Keratinocyte (primary cell): Measurements from ENCODE around the gene PSMB2. TPM values are rescaled to one million over a fixed set of nuclear protein-coding genes. Genes with fewer than 3 reads are reported as not detected.
A peak's percentile ranks its signal among the peaks of the same experiment; 100 is the strongest.

ENCODE experiments used
- DNase-seq: peaks from one replicate; pipeline ENCODE4 v3.0.0-alpha.2; 2011; ENCODE audit warnings: low read depth, missing footprints, low spot score
- FAIRE-seq: peaks from 2 replicates; lab custom pipeline; 2011; peaks lifted over from hg19 to GRCh38; lab: Jason Lieb, UNC
- H2AFZ ChIP-seq: 2 replicates; pipeline ENCODE4 v1.6.0; 2012; ENCODE audit warnings: low read length, control low read depth, inconsistent platforms; ENCODE audit not compliant: control insufficient read depth
- H3K27ac ChIP-seq: 2 replicates; pipeline ENCODE4 v1.5.1; 2011; ENCODE audit warnings: low read length; ENCODE audit not compliant: control insufficient read depth, insufficient read depth
- H3K27me3 ChIP-seq: 3 replicates; pipeline ENCODE4 v1.6.0; 2011; ENCODE audit warnings: low read length; ENCODE audit not compliant: control insufficient read depth, insufficient read depth; ENCODE audit errors: extremely low read depth
- H3K36me3 ChIP-seq, 2 experiments: 2 replicates in 1 of 2; 3 replicates in 1 of 2; pipeline ENCODE4 v1.5.1; 2011; ENCODE audit warnings: low read length in 2 of 2, mild to moderate bottlenecking in 1 of 2; ENCODE audit not compliant: control insufficient read depth in 2 of 2, insufficient read depth in 2 of 2; ENCODE audit errors: extremely low read depth in 1 of 2
- H3K4me1 ChIP-seq: 3 replicates; pipeline ENCODE4 v1.5.1; 2011; ENCODE audit warnings: low read length; ENCODE audit not compliant: control insufficient read depth, insufficient read depth; ENCODE audit errors: extremely low read depth
- H3K4me2 ChIP-seq: 3 replicates; pipeline ENCODE4 v1.6.0; 2011; ENCODE audit warnings: low read depth, low read length; ENCODE audit not compliant: control insufficient read depth, insufficient read depth; ENCODE audit errors: extremely low read depth
- H3K4me3 ChIP-seq, 3 experiments: fragments of 200-600 bp in 1 of 3; sonication (generic) in 1 of 3; 2 replicates in 2 of 3; 3 replicates in 1 of 3; pipeline ENCODE4 v1.5.1; 2011 to 2016; ENCODE audit warnings: low read length in 3 of 3, mild to moderate bottlenecking in 3 of 3, control low read depth in 2 of 3, inconsistent platforms in 1 of 3, low read depth in 1 of 3, mixed read lengths in 1 of 3, mixed run types in 1 of 3, moderate library complexity in 1 of 3; ENCODE audit not compliant: control insufficient read depth in 2 of 3, insufficient read depth in 2 of 3; ENCODE audit errors: extremely low read depth in 1 of 3
- H3K79me2 ChIP-seq: 2 replicates; pipeline ENCODE4 v1.6.0; 2012; ENCODE audit warnings: low read length; ENCODE audit not compliant: control insufficient read depth, insufficient read depth
- H3K9ac ChIP-seq: 3 replicates; pipeline ENCODE4 v1.6.0; 2011; ENCODE audit warnings: low read length; ENCODE audit not compliant: control insufficient read depth, insufficient read depth; ENCODE audit errors: extremely low read depth
- H3K9me1 ChIP-seq: 3 replicates; pipeline ENCODE4 v1.6.0; 2011; ENCODE audit warnings: low read length; ENCODE audit not compliant: control insufficient read depth, insufficient read depth; ENCODE audit errors: extremely low read depth
- H3K9me3 ChIP-seq: 2 replicates; pipeline ENCODE4 v1.5.1; 2012; ENCODE audit warnings: low read depth, low read length; ENCODE audit not compliant: control insufficient read depth
- H4K20me1 ChIP-seq: 3 replicates; pipeline ENCODE4 v1.6.0; 2011; ENCODE audit warnings: low read length; ENCODE audit not compliant: control insufficient read depth, insufficient read depth; ENCODE audit errors: extremely low read depth
- CTCF ChIP-seq, 3 experiments: IDR thresholded peaks in 1 of 3; conservative IDR thresholded peaks in 1 of 3; optimal IDR thresholded peaks in 1 of 3; 2 replicates in 2 of 3; 3 replicates in 1 of 3; pipeline versions ENCODE3 to v1.5.1; 2011; ENCODE audit warnings: low read length in 3 of 3, mild to moderate bottlenecking in 3 of 3, moderate library complexity in 2 of 3, control low read depth in 1 of 3, inconsistent platforms in 1 of 3; ENCODE audit not compliant: insufficient read depth in 2 of 3; ENCODE audit errors: extremely low read depth in 1 of 3
- EZH2 ChIP-seq: IDR thresholded peaks from one replicate; pipeline ENCODE4 v1.6.1; 2012; ENCODE audit warnings: inconsistent platforms, mild to moderate bottlenecking, low read length, moderate library complexity
- dilution Hi-C: fragments of 300-500 bp; cut with MboI; formaldehyde crosslinking; loops from one replicate; pipeline ENCODE4 v1.7.0; 2020; ENCODE audit warnings: low sequenced_read_pairs; ENCODE audit not compliant: extremely low pct_ligation_motif_present
- polyA plus RNA-seq, 5 experiments: library from polyadenylated mRNA; depleted of rRNA in 3 of 5; stranded (reverse) in 3 of 5; stranded (forward) in 1 of 5; unstranded in 1 of 5; fragments of >200 nt; gene quantifications; 1 replicate in 1 of 5; 2 replicates in 3 of 5; 3 replicates in 1 of 5; pipeline versions ENCODE4 v1.2.1 to v1.2.3, GENCODE V29; 2011 to 2012; ENCODE audit warnings: missing spikeins in 2 of 5, low read depth in 1 of 5, low replicate concordance in 1 of 5

PSMB2 gene
- polyA plus RNA-seq, 1 donor (not counting 4 experiments of a cell fraction or from before 2014, with no cell fraction given): 108 TPM

GRCh38 chr1:35557611-35558373 is 83.5 kb downstream of the PSMB2 start, which contains the start of gene NCDN:
Gene NCDN, plus strand, starts transcription at chr1:35557799. Its CDS starts 392 bp downstream, at chr1:35558191.
- peaks cover 6% of the 10 kb centered on the region for H3K79me2 ChIP-seq
- dilution Hi-C loops: no loop called here
- H3K4me1 ChIP-seq: peaks cover 54% of the 10 kb centered on the region
- peaks cover 11% of the 10 kb centered on the region for H4K20me1 ChIP-seq
- DNase-seq (peak; percentile 76), FAIRE-seq (peak; percentile 86)
- peaks cover 10 to 22% of the 10 kb centered on the region in 2 experiments for H3K36me3 ChIP-seq
- H3K4me3 ChIP-seq: peak within 1 kb of the TSS; percentile 81 to 90 (median 87)
- H3K27ac ChIP-seq: peak within 1 kb of the TSS; percentile 85
- peak within 1 kb of the TSS; percentile 97 for H3K4me2 ChIP-seq
- H3K9me3 ChIP-seq: no peaks in the 10 kb centered on the region
- TF ChIP-seq EZH2 (no peak), CTCF (optimal IDR thresholded peaks at IDR 0.05 in 1 of 3, IDR thresholded peaks at IDR 0.05 in 1 of 3, conservative IDR thresholded peaks at IDR 0.05 in 1 of 3; ENCODE audit: extremely low read depth in 1 of 3, insufficient read depth in 2 of 3, low read length in 3 of 3) (no peak)
- peak within 1 kb of the TSS; percentile 88 for H3K9ac ChIP-seq
- peak within 1 kb of the TSS; percentile 96 for H2AFZ ChIP-seq
- peaks cover 2% of the 10 kb centered on the region for H3K9me1 ChIP-seq
- H3K27me3 ChIP-seq: no peaks in the 10 kb centered on the region

GRCh38 chr1:35557118-35557610 is 84.2 kb downstream of the PSMB2 start, which contains the start of gene KIAA0319L:
Gene KIAA0319L, minus strand, starts transcription at chr1:35557403. Its CDS starts 2,912 bp downstream, at chr1:35554491.
- H3K4me3 ChIP-seq: peak within 1 kb of the TSS; percentile 81 to 90 (median 87)
- peaks cover 54% of the 10 kb centered on the region for H3K4me1 ChIP-seq
- H3K9me3 ChIP-seq: no peaks in the 10 kb centered on the region
- H4K20me1 ChIP-seq: peaks cover 11% of the 10 kb centered on the region
- dilution Hi-C loops: no loop called here
- H3K4me2 ChIP-seq: peak within 1 kb of the TSS; percentile 97
- H2AFZ ChIP-seq: peak within 1 kb of the TSS; percentile 96
- H3K9ac ChIP-seq: peak within 1 kb of the TSS; percentile 88
- TF ChIP-seq CTCF (optimal IDR thresholded peaks at IDR 0.05 in 1 of 3, IDR thresholded peaks at IDR 0.05 in 1 of 3, conservative IDR thresholded peaks at IDR 0.05 in 1 of 3; ENCODE audit: extremely low read depth in 1 of 3, insufficient read depth in 2 of 3, low read length in 3 of 3) (no peak), EZH2 (no peak)
- no peaks in the 10 kb centered on the region for H3K27me3 ChIP-seq
- DNase-seq: no peak
- H3K79me2 ChIP-seq: peaks cover 6% of the 10 kb centered on the region
- H3K27ac ChIP-seq: peak within 1 kb of the TSS; percentile 85
- H3K9me1 ChIP-seq: peaks cover 2% of the 10 kb centered on the region
- H3K36me3 ChIP-seq: peaks cover 15 to 18% of the 10 kb centered on the region in 2 experiments
- FAIRE-seq: no peak
